HEK293 (cell line): Measurements from ENCODE around the gene UHMK1.

ENCODE experiments used
- WT1 ChIP-seq: fragments of 450-650 bp; formaldehyde crosslinking; IDR thresholded peaks from 2 replicates; pipeline ENCODE4 v1.5.1; 2016; ENCODE audit warnings: missing biosample characterization, missing genetic modification characterization
- ZFP37 ChIP-seq: fragments of 450-650 bp; formaldehyde crosslinking; IDR thresholded peaks from 2 replicates; pipeline ENCODE4 v1.5.1; 2016; ENCODE audit warnings: missing biosample characterization, missing genetic modification characterization
- ZNF169 ChIP-seq: fragments of 450-650 bp; formaldehyde crosslinking; IDR thresholded peaks from 2 replicates; pipeline ENCODE4 v1.5.1; 2016; ENCODE audit warnings: missing biosample characterization, missing genetic modification characterization
- ZNF202 ChIP-seq: fragments of 450-650 bp; formaldehyde crosslinking; IDR thresholded peaks from 2 replicates; pipeline ENCODE4 v1.5.1; 2016; ENCODE audit warnings: missing biosample characterization, missing genetic modification characterization, borderline replicate concordance
- ZNF544 ChIP-seq: fragments of 450-650 bp; formaldehyde crosslinking; IDR thresholded peaks from 2 replicates; pipeline ENCODE4 v1.5.0; 2017; ENCODE audit warnings: missing biosample characterization, missing genetic modification characterization
- ZNF600 ChIP-seq: fragments of 450-650 bp; formaldehyde crosslinking; IDR thresholded peaks from 2 replicates; pipeline ENCODE4 v1.5.1; 2016; ENCODE audit warnings: missing biosample characterization, missing genetic modification characterization
- TF ChIP-seq, protein P1 (sequence below): fragments of 450-650 bp; formaldehyde crosslinking; IDR thresholded peaks from 2 replicates; pipeline ENCODE4 v1.5.1; 2016; ENCODE audit warnings: missing biosample characterization, missing genetic modification characterization
- TF ChIP-seq, protein P2 (sequence below): fragments of 450-650 bp; formaldehyde crosslinking; IDR thresholded peaks from 2 replicates; pipeline ENCODE4 v1.5.1; 2016; ENCODE audit warnings: missing biosample characterization, missing genetic modification characterization
- TF ChIP-seq, protein P3 (sequence below): fragments of 450-650 bp; formaldehyde crosslinking; conservative IDR thresholded peaks from 2 replicates; pipeline ENCODE4 v1.5.1; 2016; ENCODE audit warnings: low read depth, missing biosample characterization, missing genetic modification characterization

DNA sequence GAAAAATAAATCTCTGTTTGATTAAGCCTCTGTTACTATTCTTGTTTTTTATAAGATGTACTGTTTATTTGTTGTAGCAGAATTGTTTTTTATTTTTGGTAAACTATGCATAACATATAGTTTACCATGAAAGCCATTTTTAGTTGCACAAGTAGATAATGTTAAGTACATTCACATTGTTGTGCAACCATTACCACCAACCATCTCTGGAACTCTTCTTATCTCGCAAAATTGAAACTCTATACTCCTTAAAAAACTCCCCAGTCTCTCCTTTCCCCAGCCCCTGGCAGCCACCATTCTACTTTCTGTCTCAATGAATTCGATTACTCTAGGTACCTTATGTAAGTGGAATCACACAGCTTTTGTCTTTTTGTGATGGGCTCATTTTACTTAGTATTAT, 27.4 kb upstream of the UHMK1 start:
- TF ChIP-seq, protein P1, sequence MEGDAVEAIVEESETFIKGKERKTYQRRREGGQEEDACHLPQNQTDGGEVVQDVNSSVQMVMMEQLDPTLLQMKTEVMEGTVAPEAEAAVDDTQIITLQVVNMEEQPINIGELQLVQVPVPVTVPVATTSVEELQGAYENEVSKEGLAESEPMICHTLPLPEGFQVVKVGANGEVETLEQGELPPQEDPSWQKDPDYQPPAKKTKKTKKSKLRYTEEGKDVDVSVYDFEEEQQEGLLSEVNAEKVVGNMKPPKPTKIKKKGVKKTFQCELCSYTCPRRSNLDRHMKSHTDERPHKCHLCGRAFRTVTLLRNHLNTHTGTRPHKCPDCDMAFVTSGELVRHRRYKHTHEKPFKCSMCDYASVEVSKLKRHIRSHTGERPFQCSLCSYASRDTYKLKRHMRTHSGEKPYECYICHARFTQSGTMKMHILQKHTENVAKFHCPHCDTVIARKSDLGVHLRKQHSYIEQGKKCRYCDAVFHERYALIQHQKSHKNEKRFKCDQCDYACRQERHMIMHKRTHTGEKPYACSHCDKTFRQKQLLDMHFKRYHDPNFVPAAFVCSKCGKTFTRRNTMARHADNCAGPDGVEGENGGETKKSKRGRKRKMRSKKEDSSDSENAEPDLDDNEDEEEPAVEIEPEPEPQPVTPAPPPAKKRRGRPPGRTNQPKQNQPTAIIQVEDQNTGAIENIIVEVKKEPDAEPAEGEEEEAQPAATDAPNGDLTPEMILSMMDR = no peak
- TF ChIP-seq ZNF600 (tag by site-specific recombination) (no peak), ZNF169 (tag by site-specific recombination) (no peak), WT1 (tag by site-specific recombination) (no peak), ZFP37 (no peak), ZNF202 (tag by site-specific recombination) (no peak), ZNF544 (tag by site-specific recombination) (no peak)
- TF ChIP-seq, protein P2, sequence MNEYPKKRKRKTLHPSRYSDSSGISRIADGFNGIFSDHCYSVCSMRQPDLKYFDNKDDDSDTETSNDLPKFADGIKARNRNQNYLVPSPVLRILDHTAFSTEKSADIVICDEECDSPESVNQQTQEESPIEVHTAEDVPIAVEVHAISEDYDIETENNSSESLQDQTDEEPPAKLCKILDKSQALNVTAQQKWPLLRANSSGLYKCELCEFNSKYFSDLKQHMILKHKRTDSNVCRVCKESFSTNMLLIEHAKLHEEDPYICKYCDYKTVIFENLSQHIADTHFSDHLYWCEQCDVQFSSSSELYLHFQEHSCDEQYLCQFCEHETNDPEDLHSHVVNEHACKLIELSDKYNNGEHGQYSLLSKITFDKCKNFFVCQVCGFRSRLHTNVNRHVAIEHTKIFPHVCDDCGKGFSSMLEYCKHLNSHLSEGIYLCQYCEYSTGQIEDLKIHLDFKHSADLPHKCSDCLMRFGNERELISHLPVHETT (tag by site-specific recombination) = no peak
- TF ChIP-seq, protein P3, sequence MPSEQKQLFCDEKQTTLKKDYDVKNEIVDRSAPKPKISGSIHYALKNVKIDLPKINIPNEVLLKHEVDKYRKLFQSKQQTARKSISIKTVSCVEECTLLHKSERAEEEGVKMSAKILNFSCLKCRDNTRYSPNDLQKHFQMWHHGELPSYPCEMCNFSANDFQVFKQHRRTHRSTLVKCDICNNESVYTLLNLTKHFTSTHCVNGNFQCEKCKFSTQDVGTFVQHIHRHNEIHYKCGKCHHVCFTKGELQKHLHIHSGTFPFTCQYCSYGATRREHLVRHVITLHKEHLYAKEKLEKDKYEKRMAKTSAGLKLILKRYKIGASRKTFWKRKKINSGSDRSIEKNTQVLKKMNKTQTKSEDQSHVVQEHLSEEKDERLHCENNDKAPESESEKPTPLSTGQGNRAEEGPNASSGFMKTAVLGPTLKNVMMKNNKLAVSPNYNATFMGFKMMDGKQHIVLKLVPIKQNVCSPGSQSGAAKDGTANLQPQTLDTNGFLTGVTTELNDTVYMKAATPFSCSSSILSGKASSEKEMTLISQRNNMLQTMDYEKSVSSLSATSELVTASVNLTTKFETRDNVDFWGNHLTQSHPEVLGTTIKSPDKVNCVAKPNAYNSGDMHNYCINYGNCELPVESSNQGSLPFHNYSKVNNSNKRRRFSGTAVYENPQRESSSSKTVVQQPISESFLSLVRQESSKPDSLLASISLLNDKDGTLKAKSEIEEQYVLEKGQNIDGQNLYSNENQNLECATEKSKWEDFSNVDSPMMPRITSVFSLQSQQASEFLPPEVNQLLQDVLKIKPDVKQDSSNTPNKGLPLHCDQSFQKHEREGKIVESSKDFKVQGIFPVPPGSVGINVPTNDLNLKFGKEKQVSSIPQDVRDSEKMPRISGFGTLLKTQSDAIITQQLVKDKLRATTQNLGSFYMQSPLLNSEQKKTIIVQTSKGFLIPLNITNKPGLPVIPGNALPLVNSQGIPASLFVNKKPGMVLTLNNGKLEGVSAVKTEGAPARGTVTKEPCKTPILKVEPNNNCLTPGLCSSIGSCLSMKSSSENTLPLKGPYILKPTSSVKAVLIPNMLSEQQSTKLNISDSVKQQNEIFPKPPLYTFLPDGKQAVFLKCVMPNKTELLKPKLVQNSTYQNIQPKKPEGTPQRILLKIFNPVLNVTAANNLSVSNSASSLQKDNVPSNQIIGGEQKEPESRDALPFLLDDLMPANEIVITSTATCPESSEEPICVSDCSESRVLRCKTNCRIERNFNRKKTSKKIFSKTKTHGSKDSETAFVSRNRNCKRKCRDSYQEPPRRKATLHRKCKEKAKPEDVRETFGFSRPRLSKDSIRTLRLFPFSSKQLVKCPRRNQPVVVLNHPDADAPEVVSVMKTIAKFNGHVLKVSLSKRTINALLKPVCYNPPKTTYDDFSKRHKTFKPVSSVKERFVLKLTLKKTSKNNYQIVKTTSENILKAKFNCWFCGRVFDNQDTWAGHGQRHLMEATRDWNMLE (tag by site-specific recombination) = no peak
